Mammary epithelial cell (primary cell): Measurements from ENCODE around the gene RPRD1B.

ENCODE experiments used
- EZH2 ChIP-seq: IDR thresholded peaks from 2 replicates; pipeline ENCODE4 v1.6.1; 2012; ENCODE audit warnings: low read length, inconsistent platforms, borderline replicate concordance
- TF ChIP-seq, protein P1 (sequence below), 2 donors: IDR thresholded peaks in 1 of 2; conservative IDR thresholded peaks in 1 of 2; 2 replicates each; pipeline ENCODE4 v1.5.1; 2011 to 2012; ENCODE audit warnings: inconsistent platforms in 2 of 2, low read length in 2 of 2, mild to moderate bottlenecking in 2 of 2, control low read depth in 1 of 2, low read depth in 1 of 2; ENCODE audit not compliant: insufficient read depth in 1 of 2; ENCODE audit errors: extremely low read depth in 1 of 2

DNA sequence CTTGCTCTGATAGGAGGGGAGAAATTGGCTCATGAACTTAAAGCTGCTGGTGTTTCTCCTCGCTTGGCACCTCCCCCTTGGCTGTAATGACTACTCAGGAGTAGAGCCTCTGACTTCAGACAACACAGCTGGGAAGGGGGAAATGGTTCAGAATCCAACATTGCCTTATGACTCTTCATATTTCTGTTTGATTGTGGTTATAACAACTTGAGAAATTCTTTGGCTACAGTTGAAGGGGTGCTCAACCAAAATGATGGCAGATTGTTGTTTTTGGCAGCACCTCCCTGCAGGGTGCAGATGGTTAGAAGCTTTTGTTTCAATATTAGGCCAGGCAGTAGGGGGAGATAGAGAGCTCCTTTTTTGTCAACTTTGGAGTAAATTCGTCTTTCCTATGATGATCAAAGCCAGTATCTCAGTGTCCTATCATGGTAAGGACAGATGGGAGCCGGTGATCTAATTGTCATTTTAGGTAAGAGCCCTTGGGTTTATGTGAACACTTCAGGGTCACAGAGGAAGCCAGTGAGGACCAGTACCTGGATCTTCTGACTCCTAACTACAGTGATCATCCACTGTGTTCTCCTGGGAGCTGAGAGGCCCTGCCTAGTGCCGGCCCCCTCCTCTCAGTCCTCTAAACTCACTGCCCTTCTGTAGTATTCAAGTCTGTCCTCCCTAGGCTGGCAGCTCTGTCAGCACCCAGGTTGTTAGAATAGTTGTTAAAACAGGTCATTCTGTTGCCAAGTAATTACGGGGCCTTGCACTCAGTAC, 39.9 kb downstream of the RPRD1B start:
- TF ChIP-seq EZH2, result no peak
- TF ChIP-seq, protein P1, sequence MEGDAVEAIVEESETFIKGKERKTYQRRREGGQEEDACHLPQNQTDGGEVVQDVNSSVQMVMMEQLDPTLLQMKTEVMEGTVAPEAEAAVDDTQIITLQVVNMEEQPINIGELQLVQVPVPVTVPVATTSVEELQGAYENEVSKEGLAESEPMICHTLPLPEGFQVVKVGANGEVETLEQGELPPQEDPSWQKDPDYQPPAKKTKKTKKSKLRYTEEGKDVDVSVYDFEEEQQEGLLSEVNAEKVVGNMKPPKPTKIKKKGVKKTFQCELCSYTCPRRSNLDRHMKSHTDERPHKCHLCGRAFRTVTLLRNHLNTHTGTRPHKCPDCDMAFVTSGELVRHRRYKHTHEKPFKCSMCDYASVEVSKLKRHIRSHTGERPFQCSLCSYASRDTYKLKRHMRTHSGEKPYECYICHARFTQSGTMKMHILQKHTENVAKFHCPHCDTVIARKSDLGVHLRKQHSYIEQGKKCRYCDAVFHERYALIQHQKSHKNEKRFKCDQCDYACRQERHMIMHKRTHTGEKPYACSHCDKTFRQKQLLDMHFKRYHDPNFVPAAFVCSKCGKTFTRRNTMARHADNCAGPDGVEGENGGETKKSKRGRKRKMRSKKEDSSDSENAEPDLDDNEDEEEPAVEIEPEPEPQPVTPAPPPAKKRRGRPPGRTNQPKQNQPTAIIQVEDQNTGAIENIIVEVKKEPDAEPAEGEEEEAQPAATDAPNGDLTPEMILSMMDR (conservative IDR thresholded peaks at IDR 0.05 in 1 of 2, IDR thresholded peaks at IDR 0.05 in 1 of 2; ENCODE audit: extremely low read depth in 1 of 2, insufficient read depth in 1 of 2, low read depth in 1 of 2, low read length in 2 of 2), result peak; percentile 79 to 90
